OCI-LY3 (cell line): ENCODE data around the gene NOSTRIN.

Experiments used
- H2AFZ ChIP-seq: fragments of 200-600, 300-600 bp; shearing (Covaris generic); 2 replicates; pipeline ENCODE4 v1.6.0; 2014; ENCODE audit warnings: antibody characterized with exemption, low read depth, low read length
- H3K27ac ChIP-seq: fragments of 200-600, 300-600 bp; sonication (generic); 2 replicates; pipeline ENCODE4 v1.5.1; 2014; ENCODE audit warnings: mild to moderate bottlenecking, low read length, moderate library complexity, mixed read lengths
- H3K27me3 ChIP-seq: fragments of 200-600, 300-600 bp; sonication (generic); 2 replicates; pipeline ENCODE4 v1.6.1; 2014; ENCODE audit warnings: low read depth, low read length, mixed read lengths
- H3K36me3 ChIP-seq: fragments of 200-600, 300-600 bp; sonication (generic); replicated peaks from 2 replicates; pipeline ENCODE3; 2014; ENCODE audit warnings: low read depth, low read length, mixed read lengths
- H3K4me1 ChIP-seq: fragments of 300-600, 200-600 bp; sonication (generic); 2 replicates; pipeline ENCODE4 v1.6.1; 2014; ENCODE audit warnings: low read length, mixed read lengths
- H3K4me2 ChIP-seq: fragments of 200-600, 300-600 bp; sonication (generic); 2 replicates; pipeline ENCODE4 v1.6.1; 2014; ENCODE audit warnings: low read length, mixed read lengths
- H3K4me3 ChIP-seq: fragments of 300-600, 200-600 bp; sonication (generic); 2 replicates; pipeline ENCODE4 v1.5.1; 2014; ENCODE audit warnings: antibody characterized with exemption, mild to moderate bottlenecking, low read length, moderate library complexity
- H3K79me2 ChIP-seq: fragments of 300-600, 200-600 bp; shearing (Covaris generic); 2 replicates; pipeline ENCODE4 v1.6.1; 2014; ENCODE audit warnings: mild to moderate bottlenecking, low read length, mixed read lengths
- H3K9ac ChIP-seq: fragments of 300-600, 200-600 bp; shearing (Covaris generic); 2 replicates; pipeline ENCODE4 v1.6.0; 2014; ENCODE audit warnings: mild to moderate bottlenecking, low read length, moderate library complexity
- H3K9me3 ChIP-seq: fragments of 200-600, 300-600 bp; shearing (Covaris generic); 2 replicates; pipeline ENCODE4 v1.6.1; 2014; ENCODE audit warnings: low read length, mixed read lengths; ENCODE audit not compliant: insufficient read depth
- H4K20me1 ChIP-seq: fragments of 200-600, 300-600 bp; sonication (generic); 2 replicates; pipeline ENCODE4 v1.6.1; 2016; ENCODE audit warnings: low read length, mixed read lengths; ENCODE audit not compliant: insufficient read depth
- EZH2phosphoT487 ChIP-seq: fragments of 200-600 bp; shearing (Covaris generic); IDR thresholded peaks from 2 replicates; pipeline ENCODE4 v1.6.1; 2018; ENCODE audit warnings: antibody characterized with exemption, mixed run types, low read depth
- TF ChIP-seq, protein P1 (sequence below): fragments of 200-600, 300-600 bp; sonication (generic); IDR thresholded peaks from 2 replicates; pipeline ENCODE4 v1.5.1; 2014; ENCODE audit warnings: antibody characterized with exemption, low read length, low read depth

The NOSTRIN gene

GRCh38 chr2:168770796-168771195 is 31.6 kb upstream of the NOSTRIN start:
- H3K4me1 ChIP-seq, result no peaks in the 10 kb centered on the region
- no peaks in the 10 kb centered on the region for H3K79me2 ChIP-seq
- H3K9ac ChIP-seq, result no peak overlapping the region
- no peak overlapping the region for H3K4me2 ChIP-seq
- H3K9me3 ChIP-seq, result no peaks in the 10 kb centered on the region
- no peaks in the 10 kb centered on the region for H3K36me3 ChIP-seq
- H2AFZ ChIP-seq, result no peak overlapping the region
- no peaks in the 10 kb centered on the region for H4K20me1 ChIP-seq
- no peaks in the 10 kb centered on the region for H3K27me3 ChIP-seq
- TF ChIP-seq EZH2phosphoT487, result no peak
- TF ChIP-seq, protein P1, sequence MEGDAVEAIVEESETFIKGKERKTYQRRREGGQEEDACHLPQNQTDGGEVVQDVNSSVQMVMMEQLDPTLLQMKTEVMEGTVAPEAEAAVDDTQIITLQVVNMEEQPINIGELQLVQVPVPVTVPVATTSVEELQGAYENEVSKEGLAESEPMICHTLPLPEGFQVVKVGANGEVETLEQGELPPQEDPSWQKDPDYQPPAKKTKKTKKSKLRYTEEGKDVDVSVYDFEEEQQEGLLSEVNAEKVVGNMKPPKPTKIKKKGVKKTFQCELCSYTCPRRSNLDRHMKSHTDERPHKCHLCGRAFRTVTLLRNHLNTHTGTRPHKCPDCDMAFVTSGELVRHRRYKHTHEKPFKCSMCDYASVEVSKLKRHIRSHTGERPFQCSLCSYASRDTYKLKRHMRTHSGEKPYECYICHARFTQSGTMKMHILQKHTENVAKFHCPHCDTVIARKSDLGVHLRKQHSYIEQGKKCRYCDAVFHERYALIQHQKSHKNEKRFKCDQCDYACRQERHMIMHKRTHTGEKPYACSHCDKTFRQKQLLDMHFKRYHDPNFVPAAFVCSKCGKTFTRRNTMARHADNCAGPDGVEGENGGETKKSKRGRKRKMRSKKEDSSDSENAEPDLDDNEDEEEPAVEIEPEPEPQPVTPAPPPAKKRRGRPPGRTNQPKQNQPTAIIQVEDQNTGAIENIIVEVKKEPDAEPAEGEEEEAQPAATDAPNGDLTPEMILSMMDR, result no peak
- no peak overlapping the region for H3K4me3 ChIP-seq
- H3K27ac ChIP-seq, result no peak overlapping the region

GRCh38 chr2:168772704-168773103 is 29.7 kb upstream of the NOSTRIN start:
- Histone ChIP-seq H3K27ac (no peak overlapping the region), H2AFZ (no peak overlapping the region), H3K9ac (no peak overlapping the region), H3K79me2 (no peaks in the 10 kb centered on the region), H3K27me3 (no peaks in the 10 kb centered on the region), H3K4me3 (no peak overlapping the region), H4K20me1 (no peaks in the 10 kb centered on the region), H3K4me1 (no peaks in the 10 kb centered on the region), H3K9me3 (no peaks in the 10 kb centered on the region), H3K36me3 (no peaks in the 10 kb centered on the region), H3K4me2 (no peak overlapping the region)
- TF ChIP-seq EZH2phosphoT487, result no peak
- TF ChIP-seq, protein P1, result no peak

GRCh38 chr2:168773128-168773527 is 29.3 kb upstream of the NOSTRIN start:
- no peaks in the 10 kb centered on the region for H4K20me1 ChIP-seq
- no peaks in the 10 kb centered on the region for H3K36me3 ChIP-seq
- H3K9ac ChIP-seq, result no peak overlapping the region
- no peaks in the 10 kb centered on the region for H3K4me1 ChIP-seq
- H3K27ac ChIP-seq, result no peak overlapping the region
- TF ChIP-seq, protein P1, result no peak
- TF ChIP-seq EZH2phosphoT487, result no peak
- no peak overlapping the region for H3K4me2 ChIP-seq
- H3K9me3 ChIP-seq, result no peaks in the 10 kb centered on the region
- H3K79me2 ChIP-seq, result no peaks in the 10 kb centered on the region
- H2AFZ ChIP-seq, result no peak overlapping the region
- no peak overlapping the region for H3K4me3 ChIP-seq
- H3K27me3 ChIP-seq, result no peaks in the 10 kb centered on the region

- Histone ChIP-seq H3K27me3 (no peaks in the 10 kb centered on the region), H4K20me1 (no peaks in the 10 kb centered on the region), H3K4me3 (no peak overlapping the region), H3K4me2 (no peak overlapping the region), H3K36me3 (no peaks in the 10 kb centered on the region), H3K79me2 (no peaks in the 10 kb centered on the region), H3K9me3 (no peaks in the 10 kb centered on the region), H2AFZ (no peak overlapping the region), H3K9ac (no peak overlapping the region), H3K4me1 (no peaks in the 10 kb centered on the region), H3K27ac (no peak overlapping the region)
- TF ChIP-seq, protein P1, result peak; percentile 93
- TF ChIP-seq EZH2phosphoT487, result no peak
Observed at GRCh38 chr2:168773719-168774521, 28.5 kb upstream of the NOSTRIN start.
